OCI-LY3 (cell line): ENCODE data around the gene PLEKHF1.

Experiments
- EZH2phosphoT487 ChIP-seq: fragments of 200-600 bp; shearing (Covaris generic); IDR thresholded peaks from 2 replicates; pipeline ENCODE4 v1.6.1; 2018; ENCODE audit warnings: antibody characterized with exemption, mixed run types, low read depth
- TF ChIP-seq, protein P1 (sequence below): fragments of 200-600, 300-600 bp; sonication (generic); IDR thresholded peaks from 2 replicates; pipeline ENCODE4 v1.5.1; 2014; ENCODE audit warnings: antibody characterized with exemption, low read length, low read depth

DNA sequence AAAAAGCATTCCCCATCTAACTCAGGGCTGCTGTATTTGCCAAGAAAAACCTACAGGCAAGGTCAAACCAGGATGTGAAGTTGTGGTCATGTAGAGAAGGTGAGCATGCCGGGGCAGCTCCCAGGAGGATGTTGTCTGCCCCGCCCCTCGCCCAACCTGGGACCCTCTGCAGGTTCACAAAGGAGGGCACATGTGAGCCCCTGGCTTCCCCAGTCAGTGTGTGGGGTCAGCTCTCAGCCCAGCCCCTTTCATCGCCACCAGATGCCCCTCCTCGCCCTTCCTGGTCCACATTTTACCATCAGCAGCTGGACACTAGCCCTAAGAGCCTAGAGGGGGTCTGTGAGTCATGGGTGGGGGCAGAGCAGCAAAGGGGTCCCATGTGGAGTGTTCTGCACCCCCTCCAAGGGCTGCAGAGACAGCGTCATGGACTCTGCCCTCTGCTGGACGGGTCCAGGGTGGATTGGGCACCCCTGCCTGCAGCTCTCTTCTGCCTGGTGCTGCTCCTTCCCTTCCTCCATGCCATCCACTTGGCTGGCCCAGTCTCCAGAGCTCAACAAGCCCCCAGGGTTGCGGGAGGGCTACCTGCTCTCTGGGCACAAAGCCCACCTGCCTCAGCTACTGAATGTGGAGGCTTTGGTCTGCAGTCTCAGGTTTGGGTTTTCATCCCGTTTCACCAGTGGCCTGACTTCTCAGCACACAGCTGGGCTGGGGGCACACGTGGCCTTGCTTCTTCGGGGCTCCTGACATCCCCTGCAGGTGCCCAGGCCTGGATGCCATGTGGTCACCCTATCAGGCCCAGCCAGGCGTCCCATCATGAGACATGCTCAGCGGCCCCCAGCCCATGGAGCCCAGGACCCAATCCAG, 3.7 kb downstream of the PLEKHF1 start:
- TF ChIP-seq, protein P1, sequence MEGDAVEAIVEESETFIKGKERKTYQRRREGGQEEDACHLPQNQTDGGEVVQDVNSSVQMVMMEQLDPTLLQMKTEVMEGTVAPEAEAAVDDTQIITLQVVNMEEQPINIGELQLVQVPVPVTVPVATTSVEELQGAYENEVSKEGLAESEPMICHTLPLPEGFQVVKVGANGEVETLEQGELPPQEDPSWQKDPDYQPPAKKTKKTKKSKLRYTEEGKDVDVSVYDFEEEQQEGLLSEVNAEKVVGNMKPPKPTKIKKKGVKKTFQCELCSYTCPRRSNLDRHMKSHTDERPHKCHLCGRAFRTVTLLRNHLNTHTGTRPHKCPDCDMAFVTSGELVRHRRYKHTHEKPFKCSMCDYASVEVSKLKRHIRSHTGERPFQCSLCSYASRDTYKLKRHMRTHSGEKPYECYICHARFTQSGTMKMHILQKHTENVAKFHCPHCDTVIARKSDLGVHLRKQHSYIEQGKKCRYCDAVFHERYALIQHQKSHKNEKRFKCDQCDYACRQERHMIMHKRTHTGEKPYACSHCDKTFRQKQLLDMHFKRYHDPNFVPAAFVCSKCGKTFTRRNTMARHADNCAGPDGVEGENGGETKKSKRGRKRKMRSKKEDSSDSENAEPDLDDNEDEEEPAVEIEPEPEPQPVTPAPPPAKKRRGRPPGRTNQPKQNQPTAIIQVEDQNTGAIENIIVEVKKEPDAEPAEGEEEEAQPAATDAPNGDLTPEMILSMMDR, result peak; percentile 33
- no peak for TF ChIP-seq EZH2phosphoT487
